GM18520 (cell line): ENCODE data around the gene SARDH.

Experiments used
- ATAC-seq: cut with Tn5 transposase; IDR thresholded peaks from one replicate; pipeline ENCODE4 v1.9.1; 2021; ENCODE audit not compliant: unreplicated experiment

SARDH gene

DNA sequence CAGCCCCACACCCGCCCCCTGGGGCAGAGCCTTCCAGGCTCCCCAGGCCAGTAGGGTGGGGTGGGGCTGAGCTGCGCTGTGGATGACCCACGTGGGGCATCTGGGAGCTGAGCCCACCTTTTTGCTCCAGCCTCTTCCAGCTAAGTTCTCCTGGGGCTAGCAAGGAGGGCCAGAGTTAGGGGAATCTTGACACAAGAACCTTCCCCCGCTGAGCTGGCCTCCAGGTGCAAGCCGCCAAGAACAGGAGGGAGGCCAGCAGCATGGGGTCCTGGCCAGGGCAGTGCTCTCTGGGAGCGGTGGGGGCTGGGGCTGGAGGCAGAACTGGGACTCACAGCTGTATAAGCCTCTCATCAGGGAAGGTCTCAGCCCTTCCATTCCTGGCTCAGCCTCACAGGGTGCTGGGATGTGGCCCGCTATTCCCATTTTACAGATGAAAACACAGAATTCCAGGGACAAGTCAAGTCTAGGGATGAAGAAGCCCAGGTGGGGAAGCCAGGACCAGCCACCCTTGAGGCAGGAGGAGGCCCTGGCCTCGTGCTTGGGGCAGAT lies 21.5 kb downstream of the SARDH start:
- ATAC-seq, result no peak

GRCh38 chr9:133715866-133716563 lies 22.1 kb downstream of the SARDH start:
- no peak for ATAC-seq

DNA sequence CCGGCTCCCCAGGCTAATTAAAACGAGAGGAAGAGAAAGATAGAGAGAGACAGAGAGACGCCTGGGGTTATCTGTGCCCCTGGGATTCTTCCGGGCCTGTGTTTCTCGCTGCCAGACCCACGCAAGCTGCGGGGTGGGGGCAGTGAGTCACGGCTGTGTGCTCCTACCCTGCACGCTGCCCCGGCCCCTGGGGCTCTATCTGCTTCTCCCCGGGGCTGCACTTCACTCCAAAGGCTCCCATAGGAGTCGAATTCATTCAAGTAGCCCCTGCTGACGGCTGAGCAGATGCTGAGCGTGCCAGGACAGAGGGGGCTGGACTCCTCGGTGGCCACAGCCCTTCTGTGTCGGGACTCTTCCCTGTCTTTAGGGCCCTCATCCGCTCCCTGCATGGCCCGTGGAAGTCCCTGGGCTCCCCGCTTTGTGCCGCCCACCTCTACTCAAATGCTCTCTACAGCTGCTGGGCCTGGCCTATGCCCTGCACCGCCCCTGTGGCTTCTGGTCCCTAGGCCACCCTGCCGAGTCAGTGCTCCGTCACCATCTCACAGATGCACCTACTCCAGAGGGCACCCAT lies 22.8 kb downstream of the SARDH start:
- no peak for ATAC-seq

DNA sequence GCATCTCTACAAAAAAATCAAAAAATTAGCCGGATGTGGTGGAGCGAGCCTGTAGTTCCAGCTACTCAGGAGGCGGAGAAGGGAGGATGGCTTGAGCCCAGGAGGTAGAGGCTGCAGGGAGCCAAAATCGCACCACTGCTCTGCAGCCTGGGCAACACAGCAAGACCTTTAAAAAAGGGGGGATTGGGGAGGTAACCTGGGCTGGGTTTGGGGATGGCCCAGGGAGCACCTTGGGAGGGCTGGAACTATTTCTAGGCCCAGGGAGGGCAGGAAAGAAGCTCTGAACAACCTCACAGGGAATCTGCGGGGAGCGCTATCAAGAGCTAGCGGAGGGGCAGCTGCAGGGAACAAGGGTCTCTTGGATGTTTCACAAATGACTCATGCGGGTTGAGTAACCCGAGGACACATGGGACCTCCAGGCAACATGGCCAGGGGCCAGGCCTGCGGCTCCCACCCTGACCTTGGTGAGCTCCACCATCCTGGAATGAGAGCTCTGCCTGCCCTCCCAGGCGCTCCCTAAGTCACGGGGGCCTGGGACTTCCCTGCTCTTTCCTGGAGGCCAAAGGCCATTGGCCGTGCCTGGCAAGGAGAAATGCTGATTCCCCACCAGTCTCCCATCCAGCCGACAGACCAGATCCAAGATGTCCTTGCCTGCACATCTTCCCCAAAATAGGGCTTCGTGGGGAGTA lies 23.4 kb downstream of the SARDH start:
- no peak for ATAC-seq

DNA sequence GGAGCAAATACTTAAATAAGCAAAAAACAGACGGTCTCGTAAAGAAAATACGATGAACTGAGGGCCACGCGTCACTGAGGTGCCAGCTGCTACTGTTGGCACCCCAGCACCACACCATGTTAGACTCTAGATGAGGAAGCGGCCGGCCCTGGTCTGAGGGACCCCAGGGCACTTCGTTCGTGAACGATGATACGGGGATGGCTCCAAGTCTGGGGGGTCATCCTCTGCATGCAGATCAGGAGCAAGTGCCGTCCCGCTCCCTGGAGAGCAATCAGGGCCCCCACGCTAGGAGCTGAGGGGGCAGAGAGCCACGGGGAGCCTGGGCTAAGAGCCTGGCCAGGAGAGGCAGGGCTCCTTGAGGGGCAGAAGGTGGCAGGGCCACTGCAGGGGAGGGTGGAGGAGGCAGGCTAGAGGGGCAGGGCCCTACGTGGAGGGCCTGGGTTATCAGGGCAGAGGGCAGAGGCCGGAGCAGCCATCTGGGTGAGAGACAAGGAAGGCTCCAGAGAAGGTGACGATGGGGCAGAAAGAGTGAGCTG lies 24.1 kb downstream of the SARDH start:
- ATAC-seq, result no peak

DNA sequence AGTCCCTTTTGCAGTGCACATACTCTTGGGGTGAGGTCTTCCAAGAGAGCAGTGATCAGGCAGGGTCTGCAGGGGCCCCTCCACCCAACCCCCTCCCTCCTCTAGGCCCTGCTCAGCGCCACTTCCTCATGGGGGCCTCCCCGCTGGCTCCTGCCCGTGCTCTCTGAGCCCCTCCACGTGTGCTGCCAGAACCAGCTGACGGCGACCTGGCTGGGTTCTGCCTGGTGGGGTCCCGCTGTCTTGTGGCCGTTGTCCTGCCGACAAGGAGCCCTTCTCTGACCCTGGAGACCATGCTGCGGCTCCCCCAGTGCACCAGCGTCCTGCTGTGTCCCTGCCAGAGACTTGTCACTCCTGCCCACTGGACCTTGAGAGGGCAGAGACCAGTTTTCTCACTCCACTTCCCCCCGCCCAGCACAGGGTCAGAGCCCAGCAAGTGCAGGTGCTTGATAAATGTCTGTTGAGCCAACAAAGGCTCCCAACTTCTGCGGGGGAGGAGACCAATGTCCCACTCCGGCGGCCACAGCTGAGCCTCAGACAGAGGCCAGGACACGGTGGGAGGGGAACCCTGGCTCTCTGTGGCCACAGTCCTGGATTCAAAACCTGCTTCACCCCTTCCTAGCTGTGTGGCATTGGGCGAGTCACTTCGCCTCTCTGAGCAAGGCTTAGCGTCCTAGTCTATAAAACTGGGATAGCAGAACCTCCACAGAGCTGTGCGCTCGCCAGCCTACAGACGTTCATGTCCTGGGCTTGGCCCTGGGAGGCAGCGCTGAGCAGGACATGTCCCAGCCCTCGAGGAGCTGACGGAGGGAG lies 24.8 kb downstream of the SARDH start:
- ATAC-seq, result no peak

GRCh38 chr9:133712221-133713100 lies 25.7 kb downstream of the SARDH start:
- ATAC-seq, result no peak

- no peak for ATAC-seq
These were observed 26.5 kb downstream of the SARDH start for GRCh38 chr9:133711428-133712220.

- no peak for ATAC-seq
These were observed 27.3 kb downstream of the SARDH start for GRCh38 chr9:133710661-133711427.

DNA sequence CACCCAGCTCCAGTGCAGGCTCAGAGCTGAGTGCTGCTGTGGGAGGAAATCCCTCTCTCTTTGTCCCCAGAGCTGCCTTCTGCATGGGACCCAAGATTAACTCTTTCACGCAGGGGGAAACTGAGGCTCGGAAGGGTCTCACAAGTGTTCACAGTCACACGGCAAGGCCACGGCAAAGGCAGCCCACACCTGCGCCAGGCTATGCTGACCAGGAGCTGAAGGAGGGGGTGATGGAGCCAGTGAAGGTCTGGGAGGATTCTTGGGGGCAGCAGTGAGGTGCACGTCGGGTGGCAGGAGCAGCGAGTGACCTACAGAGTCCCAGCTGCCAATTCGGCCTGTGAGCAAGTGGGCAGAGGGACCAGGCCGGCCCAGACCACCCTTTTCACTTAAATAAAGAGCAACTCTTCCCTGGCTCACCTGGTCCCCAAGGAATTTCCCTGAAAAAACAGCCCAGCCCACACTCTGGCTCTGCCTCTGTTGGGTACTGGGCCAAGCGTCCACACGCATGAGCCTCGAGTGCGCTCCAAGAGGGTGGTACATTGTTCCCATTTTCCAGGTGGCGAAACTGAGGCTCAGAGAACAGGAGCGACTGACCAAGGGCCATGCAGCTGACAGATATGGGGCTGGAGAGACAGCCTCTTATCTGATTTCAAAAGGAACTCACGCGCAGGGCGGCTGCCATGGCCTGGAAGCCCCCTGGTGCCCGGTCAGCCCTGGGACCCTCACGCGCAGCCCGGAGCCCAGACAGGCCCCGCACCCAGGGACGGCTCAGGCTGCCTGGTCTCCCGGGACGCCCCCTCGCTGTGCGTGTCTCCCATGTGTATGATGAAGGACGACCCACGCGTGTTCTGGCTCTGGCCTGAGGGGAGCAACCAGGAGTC lies 28.2 kb downstream of the SARDH start:
- no peak for ATAC-seq

GRCh38 chr9:133709015-133709611 lies 29.0 kb downstream of the SARDH start:
- ATAC-seq, result no peak

DNA sequence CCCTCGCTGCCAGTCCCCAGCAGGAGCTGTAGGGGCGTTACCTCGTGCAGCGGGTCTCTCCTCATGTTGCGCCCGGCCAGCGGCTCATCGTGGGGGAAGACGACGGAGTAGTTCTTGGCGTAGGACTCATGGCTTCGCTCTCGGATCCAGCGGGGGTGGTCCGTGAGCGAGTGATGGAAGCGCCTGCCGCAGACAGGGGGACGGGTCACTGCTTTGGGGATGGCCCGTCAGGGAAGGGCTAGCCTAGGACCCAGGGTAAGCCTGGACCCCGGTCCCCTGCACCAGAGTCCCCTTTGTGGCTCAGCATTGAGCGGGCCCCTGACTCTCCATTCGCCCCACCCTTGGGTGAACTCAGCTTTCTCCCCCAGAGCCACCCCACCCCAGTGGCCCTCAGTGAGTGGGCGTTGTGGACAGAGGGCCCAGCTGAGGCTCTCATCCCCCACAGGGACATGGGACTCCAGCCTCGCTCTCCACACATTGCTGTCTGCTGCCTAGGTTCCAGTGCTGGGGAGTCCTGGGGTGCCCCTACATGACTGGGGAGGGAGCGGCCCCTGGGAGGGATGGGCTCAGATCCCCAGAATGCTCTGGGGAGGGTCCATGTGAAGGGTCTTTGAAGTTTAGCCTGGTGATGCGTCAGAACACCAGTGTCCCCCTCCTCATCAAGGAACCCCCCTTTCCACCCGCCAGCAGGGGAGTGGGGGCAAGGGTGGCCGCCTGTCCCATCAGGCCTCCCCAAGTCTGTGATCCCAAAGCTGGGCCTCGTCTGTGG lies 29.7 kb downstream of the SARDH start:
- no peak for ATAC-seq

GRCh38 chr9:133707763-133708245 lies 30.3 kb downstream of the SARDH start:
- no peak for ATAC-seq

GRCh38 chr9:133707065-133707762 lies 30.9 kb downstream of the SARDH start:
- no peak for ATAC-seq

GRCh38 chr9:133706307-133707050 lies 31.7 kb downstream of the SARDH start:
- no peak for ATAC-seq
